ENCODE results near the gene HMOX1.

Gene HMOX1

GRCh38 chr22:35404176-35404575, 23.3 kb downstream of the HMOX1 start:
- TF ChIP-seq CTCF (IDR thresholded peaks at IDR 0.05; ENCODE audit: low read depth, low read length, missing control alignments), result no peak
- no peak overlapping the region for H3K4me3 ChIP-seq (replicated peaks; ENCODE audit: low read depth, low read length)
- no peak for DNase-seq (ENCODE audit: extremely low read depth, low read depth)

GRCh38 chr22:35406443-35406842, 25.5 kb downstream of the HMOX1 start:
- TF ChIP-seq CTCF (IDR thresholded peaks at IDR 0.05; ENCODE audit: low read depth, low read length, missing control alignments), result no peak
- no peak overlapping the region for H3K4me3 ChIP-seq (replicated peaks; ENCODE audit: low read depth, low read length)
- no peak for DNase-seq (ENCODE audit: extremely low read depth, low read depth)

- DNase-seq (ENCODE audit: extremely low read depth, low read depth), result no peak
- TF ChIP-seq CTCF (IDR thresholded peaks at IDR 0.05; ENCODE audit: low read depth, low read length, missing control alignments), result no peak
- no peak overlapping the region for H3K4me3 ChIP-seq (replicated peaks; ENCODE audit: low read depth, low read length)
These were observed 26.5 kb downstream of the HMOX1 start for GRCh38 chr22:35407362-35407761.

- TF ChIP-seq CTCF (IDR thresholded peaks at IDR 0.05; ENCODE audit: low read depth, low read length, missing control alignments), result no peak
- no peak overlapping the region for H3K4me3 ChIP-seq (replicated peaks; ENCODE audit: low read depth, low read length)
- DNase-seq (ENCODE audit: extremely low read depth, low read depth), result no peak
These were observed 29.1 kb downstream of the HMOX1 start for GRCh38 chr22:35409783-35410662.

GRCh38 chr22:35410663-35411034, 29.8 kb downstream of the HMOX1 start:
- no peak for DNase-seq (ENCODE audit: extremely low read depth, low read depth)
- no peak overlapping the region for H3K4me3 ChIP-seq (replicated peaks; ENCODE audit: low read depth, low read length)
- TF ChIP-seq CTCF (IDR thresholded peaks at IDR 0.05; ENCODE audit: low read depth, low read length, missing control alignments), result no peak

- H3K4me3 ChIP-seq (replicated peaks; ENCODE audit: low read depth, low read length), result no peak overlapping the region
These were observed 30.2 kb downstream of the HMOX1 start for GRCh38 chr22:35411102-35411501.

More at GRCh38 chr22:35411102-35411501, 30.2 kb downstream of the HMOX1 start:
- TF ChIP-seq CTCF (IDR thresholded peaks at IDR 0.05; ENCODE audit: low read depth, low read length, missing control alignments), result no peak
- no peak for DNase-seq (ENCODE audit: extremely low read depth, low read depth)

Data from HFF-Myc (cell line).